Glutamatergic neuron (in vitro differentiated cells): ENCODE results near the gene LSM7. TPM values are rescaled to one million over a fixed set of nuclear protein-coding genes. Genes with fewer than 3 reads are reported as not detected.

ENCODE experiments used
- DNase-seq: peaks from one replicate; pipeline ENCODE4 v3.0.0; 2022
- H3K27ac Mint-ChIP-seq: one replicate; pipeline ENCODE4 v1.8.0; 2020; ENCODE audit warnings: mild to moderate bottlenecking, mixed read lengths, inconsistent platforms; ENCODE audit not compliant: unreplicated experiment
- H3K27me3 Mint-ChIP-seq: one replicate; pipeline ENCODE4 v1.8.0; 2020; ENCODE audit warnings: mild to moderate bottlenecking, moderate library complexity, mixed read lengths, inconsistent platforms; ENCODE audit not compliant: unreplicated experiment
- H3K36me3 Mint-ChIP-seq: one replicate; pipeline ENCODE4 v1.8.0; 2020; ENCODE audit warnings: mild to moderate bottlenecking, mixed read lengths, inconsistent platforms; ENCODE audit not compliant: unreplicated experiment
- H3K4me1 Mint-ChIP-seq: one replicate; pipeline ENCODE4 v1.8.0; 2020; ENCODE audit warnings: mild to moderate bottlenecking, low read depth, mixed read lengths, inconsistent platforms; ENCODE audit not compliant: unreplicated experiment
- H3K4me3 Mint-ChIP-seq: one replicate; pipeline ENCODE4 v1.8.0; 2020; ENCODE audit warnings: mild to moderate bottlenecking, mixed read lengths, inconsistent platforms; ENCODE audit not compliant: unreplicated experiment
- H3K9me3 Mint-ChIP-seq: one replicate; pipeline ENCODE4 v1.8.0; 2020; ENCODE audit warnings: mild to moderate bottlenecking, moderate library complexity, mixed read lengths, inconsistent platforms; ENCODE audit not compliant: unreplicated experiment
- CTCF ChIP-seq: fragments of 200-600 bp; sonication (generic); IDR thresholded peaks from one replicate; pipeline ENCODE4 v1.5.0; 2021; ENCODE audit not compliant: partially characterized antibody, unreplicated experiment
- long read RNA-seq: library from polyadenylated mRNA; unstranded; transcript quantifications from one replicate; pipeline ENCODE4 v2.0.0, GENCODE V29; 2020; ENCODE audit not compliant: unreplicated experiment
- total RNA-seq: library from RNA; stranded (reverse); fragmentation: NEBNext Ultra II Directional; extraction: Animal tissue kit (Norgen Biotek cat#: 25700); gene quantifications from one replicate; pipeline ENCODE4 v1.2.1, GENCODE V29; 2021; ENCODE audit not compliant: unreplicated experiment

The LSM7 gene
- 105 TPM for total RNA-seq
- long read RNA-seq, transcript LSM7-203 (4 exons, 512 nt) = minor isoform, 7 of 81 reads
- long read RNA-seq, transcript LSM7-201 (4 exons, 529 nt) = major isoform, 42 of 81 reads
- long read RNA-seq, transcript LSM7-204 (3 exons, 575 nt) = minor isoform, 22 of 81 reads
- long read RNA-seq, partial matches to known transcripts = 8 of 81 reads
- long read RNA-seq, other reads (novel, unspliced or antisense) = 1 of 81 reads

GRCh38 chr19:2328401-2329148 is at the start of gene LSM7, which contains the start of gene SPPL2B:
TSS of gene LSM7 (minus strand) at chr19:2328586. CDS start at chr19:2328566, 20 bp downstream.
TSS of gene SPPL2B (plus strand) at chr19:2328684. CDS start at chr19:2328710, 26 bp downstream.
- no peak for TF ChIP-seq CTCF
- peak within 1 kb of the TSS; percentile 99 for H3K4me3 Mint-ChIP-seq
- peaks cover 55% of the 10 kb centered on the region for H3K9me3 Mint-ChIP-seq
- H3K27me3 Mint-ChIP-seq = peaks cover 41% of the 10 kb centered on the region
- H3K4me1 Mint-ChIP-seq = peaks cover 45% of the 10 kb centered on the region
- DNase-seq = peak; percentile 92
- H3K27ac Mint-ChIP-seq = peak within 1 kb of the TSS; percentile 96
- H3K36me3 Mint-ChIP-seq = no peaks in the 10 kb centered on the region

GRCh38 chr19:2376784-2377519 is 48.6 kb upstream of the LSM7 start:
- peaks cover 8% of the 10 kb centered on the region for H3K9me3 Mint-ChIP-seq
- H3K36me3 Mint-ChIP-seq = no peaks in the 10 kb centered on the region
- H3K4me3 Mint-ChIP-seq = no peak overlapping the region
- peaks cover 8% of the 10 kb centered on the region for H3K4me1 Mint-ChIP-seq
- TF ChIP-seq CTCF = no peak
- no peak overlapping the region for H3K27ac Mint-ChIP-seq
- H3K27me3 Mint-ChIP-seq = peaks cover 3% of the 10 kb centered on the region
- no peak for DNase-seq

GRCh38 chr19:2375353-2376121 is 47.2 kb upstream of the LSM7 start:
- Mint-ChIP-seq H3K4me3 (no peak overlapping the region), H3K27me3 (peaks cover 8% of the 10 kb centered on the region), H3K27ac (no peak overlapping the region), H3K9me3 (peaks cover 12% of the 10 kb centered on the region), H3K4me1 (peaks cover 11% of the 10 kb centered on the region), H3K36me3 (no peaks in the 10 kb centered on the region)
- TF ChIP-seq CTCF = no peak
- no peak for DNase-seq

GRCh38 chr19:2374808-2375207 is 46.4 kb upstream of the LSM7 start:
- H3K4me1 Mint-ChIP-seq = peaks cover 11% of the 10 kb centered on the region
- peaks cover 9% of the 10 kb centered on the region for H3K27me3 Mint-ChIP-seq
- H3K36me3 Mint-ChIP-seq = no peaks in the 10 kb centered on the region
- DNase-seq = no peak
- no peak overlapping the region for H3K27ac Mint-ChIP-seq
- H3K9me3 Mint-ChIP-seq = peaks cover 12% of the 10 kb centered on the region
- TF ChIP-seq CTCF = no peak
- no peak overlapping the region for H3K4me3 Mint-ChIP-seq
